ENCODE measurements around the gene UFSP2. TPM values are rescaled to one million over a fixed set of nuclear protein-coding genes. Genes with fewer than 3 reads are reported as not detected.
"Not testable (repeated sequence)": the region's sequence is repeated elsewhere in the genome, so short reads cannot be mapped to it uniquely, and the experiment has no call there.

UFSP2 gene
- total and polyA plus RNA-seq, 4 donors, result 13.6 to 48.8 (median 21.9) TPM

GRCh38 chr4:185370268-185370949 is 55.4 kb downstream of the UFSP2 start:
- Histone ChIP-seq H3K9me3 (ENCODE audit: control insufficient read depth in 4 of 4, insufficient read depth in 3 of 4, low read length in 3 of 4) (no peaks in the 10 kb centered on the region), H3K9ac (ENCODE audit: insufficient read depth in 1 of 2, low read length in 2 of 2) (no peak overlapping the region), H3K36me3 (ENCODE audit: control insufficient read depth in 4 of 4, insufficient read depth in 4 of 4, low read length in 4 of 4) (peaks cover 4 to 7% (median 5%) of the 10 kb centered on the region in 4 donors), H3K27ac (ENCODE audit: low read depth in 1 of 2, low read length in 1 of 2) (no peak overlapping the region), H3K27me3 (ENCODE audit: control insufficient read depth in 3 of 3, insufficient read depth in 3 of 3, low read length in 2 of 3) (no peaks in the 10 kb centered on the region), H3K4me1 (ENCODE audit: control insufficient read depth in 5 of 5, insufficient read depth in 5 of 5, low read length in 5 of 5) (no peaks in the 10 kb centered on the region), H3K4me3 (no peak overlapping the region)
- DNase-seq (no peak), ATAC-seq (ENCODE audit: insufficient read depth, low FRiP score) (no peak)
- 96 to 97% methylated on average over 11 of the region's 11 CpGs for WGBS, 2 donors
- TF ChIP-seq CTCF (IDR thresholded peaks at IDR 0.05; ENCODE audit: control extremely low read depth, extremely low read depth), result no peak

- TF ChIP-seq CTCF (IDR thresholded peaks at IDR 0.05; ENCODE audit: control extremely low read depth, extremely low read depth), result no peak
- Histone ChIP-seq H3K27me3 (ENCODE audit: control insufficient read depth in 3 of 3, insufficient read depth in 3 of 3, low read length in 2 of 3) (no peaks in the 10 kb centered on the region), H3K4me3 (no peak overlapping the region), H3K9ac (ENCODE audit: insufficient read depth in 1 of 2, low read length in 2 of 2) (no peak overlapping the region), H3K4me1 (ENCODE audit: control insufficient read depth in 5 of 5, insufficient read depth in 5 of 5, low read length in 5 of 5) (no peaks in the 10 kb centered on the region), H3K9me3 (ENCODE audit: control insufficient read depth in 4 of 4, insufficient read depth in 3 of 4, low read length in 3 of 4) (no peaks in the 10 kb centered on the region), H3K27ac (ENCODE audit: low read depth in 1 of 2, low read length in 1 of 2) (no peak overlapping the region), H3K36me3 (ENCODE audit: control insufficient read depth in 4 of 4, insufficient read depth in 4 of 4, low read length in 4 of 4) (peaks cover 4 to 7% (median 5%) of the 10 kb centered on the region in 4 donors)
- 86 to 92% methylated on average over 3 of the region's 3 CpGs for WGBS, 2 donors
- DNase-seq (no peak), ATAC-seq (ENCODE audit: insufficient read depth, low FRiP score) (no peak)
These were observed 56.0 kb downstream of the UFSP2 start for GRCh38 chr4:185369731-185370130.

- H3K36me3 ChIP-seq (ENCODE audit: control insufficient read depth in 4 of 4, insufficient read depth in 4 of 4, low read length in 4 of 4), result peaks cover 0 to 8% (median 3%) of the 10 kb centered on the region in 4 donors
- H3K27me3 ChIP-seq (ENCODE audit: control insufficient read depth in 3 of 3, insufficient read depth in 3 of 3, low read length in 2 of 3), result no peaks in the 10 kb centered on the region
- H3K9ac ChIP-seq (ENCODE audit: insufficient read depth in 1 of 2, low read length in 2 of 2), result no peak overlapping the region
- no peaks in the 10 kb centered on the region for H3K9me3 ChIP-seq (ENCODE audit: control insufficient read depth in 4 of 4, insufficient read depth in 3 of 4, low read length in 3 of 4)
- no peak for DNase-seq
- 92 to 93% methylated on average over 5 of the region's 5 CpGs for WGBS, 2 donors
- ATAC-seq (ENCODE audit: insufficient read depth, low FRiP score), result no peak
- TF ChIP-seq CTCF (IDR thresholded peaks at IDR 0.05; ENCODE audit: control extremely low read depth, extremely low read depth), result no peak
- no peak overlapping the region for H3K4me3 ChIP-seq
- H3K27ac ChIP-seq (ENCODE audit: low read depth in 1 of 2, low read length in 1 of 2), result no peak overlapping the region
- no peaks in the 10 kb centered on the region for H3K4me1 ChIP-seq (ENCODE audit: control insufficient read depth in 5 of 5, insufficient read depth in 5 of 5, low read length in 5 of 5)
These were observed 60.9 kb downstream of the UFSP2 start for GRCh38 chr4:185364886-185365285.

DNA sequence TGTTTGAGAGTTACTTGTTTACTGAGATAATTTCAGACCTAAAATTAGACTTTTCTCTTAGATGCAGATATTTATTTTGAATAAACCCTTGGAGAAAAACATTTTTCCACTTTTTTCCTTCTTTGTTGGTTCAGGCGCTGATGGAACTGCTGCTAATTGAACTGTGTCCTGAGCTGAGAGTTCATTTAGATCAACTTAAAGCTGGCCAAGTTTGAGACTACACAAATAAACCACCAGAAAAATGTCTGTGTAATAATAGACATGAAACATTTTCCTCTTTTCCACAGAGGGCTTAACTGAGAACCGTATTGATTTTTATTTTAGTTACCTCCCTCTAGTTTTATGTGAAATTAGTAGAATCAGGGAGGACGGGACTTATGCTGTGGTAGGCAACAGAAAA is 62.5 kb downstream of the UFSP2 start:
- H3K9me3 ChIP-seq (ENCODE audit: control insufficient read depth in 4 of 4, insufficient read depth in 3 of 4, low read length in 3 of 4), result no peaks in the 10 kb centered on the region
- H3K27me3 ChIP-seq (ENCODE audit: control insufficient read depth in 3 of 3, insufficient read depth in 3 of 3, low read length in 2 of 3), result no peaks in the 10 kb centered on the region
- ATAC-seq (ENCODE audit: insufficient read depth, low FRiP score) (no peak), DNase-seq (no peak)
- H3K36me3 ChIP-seq (ENCODE audit: control insufficient read depth in 4 of 4, insufficient read depth in 4 of 4, low read length in 4 of 4), result peaks cover 0 to 8% (median 3%) of the 10 kb centered on the region in 4 donors
- H3K4me1 ChIP-seq (ENCODE audit: control insufficient read depth in 5 of 5, insufficient read depth in 5 of 5, low read length in 5 of 5), result no peaks in the 10 kb centered on the region
- no peak overlapping the region for H3K4me3 ChIP-seq
- 84 to 86% methylated on average over 3 of the region's 3 CpGs for WGBS, 2 donors
- TF ChIP-seq CTCF (IDR thresholded peaks at IDR 0.05; ENCODE audit: control extremely low read depth, extremely low read depth), result no peak
- no peak overlapping the region for H3K27ac ChIP-seq (ENCODE audit: low read depth in 1 of 2, low read length in 1 of 2)
- H3K9ac ChIP-seq (ENCODE audit: insufficient read depth in 1 of 2, low read length in 2 of 2), result no peak overlapping the region

GRCh38 chr4:185362570-185362969 is 63.2 kb downstream of the UFSP2 start:
- not testable (repeated sequence) for ATAC-seq (ENCODE audit: insufficient read depth, low FRiP score); DNase-seq; H3K9me3 ChIP-seq (ENCODE audit: control insufficient read depth in 4 of 4, insufficient read depth in 3 of 4, low read length in 3 of 4); H3K9ac ChIP-seq (ENCODE audit: insufficient read depth in 1 of 2, low read length in 2 of 2); H3K27me3 ChIP-seq (ENCODE audit: control insufficient read depth in 3 of 3, insufficient read depth in 3 of 3, low read length in 2 of 3); H3K27ac ChIP-seq (ENCODE audit: low read depth in 1 of 2, low read length in 1 of 2); H3K4me1 ChIP-seq (ENCODE audit: control insufficient read depth in 5 of 5, insufficient read depth in 5 of 5, low read length in 5 of 5); H3K4me3 ChIP-seq
- 87 to 92% methylated on average over 6 of the region's 6 CpGs for WGBS, 2 donors
- peaks cover 0 to 10% (median 5%) of the 10 kb centered on the region in 4 donors for H3K36me3 ChIP-seq (ENCODE audit: control insufficient read depth in 4 of 4, insufficient read depth in 4 of 4, low read length in 4 of 4)

Measured in lung (tissue), 12 donors.